Erythroblast (primary cell): ENCODE measurements around the gene PVALB.

Experiments used
- GATA1 ChIP-seq: IDR thresholded peaks from 2 replicates; pipeline ENCODE4 v1.6.1; 2011; ENCODE audit warnings: low read depth, mild to moderate bottlenecking, control low read depth, low read length, moderate library complexity
- POLR2A ChIP-seq: IDR thresholded peaks from 2 replicates; pipeline ENCODE4 v1.6.1; 2011; ENCODE audit warnings: mild to moderate bottlenecking, low read length

GRCh38 chr22:36846271-36846670 is 29.4 kb upstream of the PVALB start:
- TF ChIP-seq POLR2A (no peak), GATA1 (no peak)
